Sigmoid colon (tissue), 7 donors: ENCODE results near the gene TTLL13. TPM values are rescaled to one million over a fixed set of nuclear protein-coding genes. Genes with fewer than 3 reads are reported as not detected.
A peak's percentile ranks its signal among the peaks of the same experiment; 100 is the strongest.

Experiments used
- DNase-seq: peaks from one replicate; pipeline ENCODE4 v3.0.0-alpha.2; 2019
- H3K27ac ChIP-seq, 4 donors: fragments of 200-600 bp; sonication (generic); one replicate each; pipeline ENCODE4 v1.5.1; 2016 to 2019; ENCODE audit warnings: mild to moderate bottlenecking in 1 of 4
- H3K27me3 ChIP-seq, 3 donors: fragments of 200-600 bp; sonication (generic); one replicate each; pipeline ENCODE4 v1.5.1; 2019; ENCODE audit warnings: mild to moderate bottlenecking in 1 of 3
- H3K36me3 ChIP-seq, 4 donors: fragments of 200-600 bp; sonication (generic); one replicate each; pipeline ENCODE4 v1.5.1; 2016 to 2019
- H3K4me1 ChIP-seq, 4 donors: fragments of 200-600 bp; sonication (generic); one replicate each; pipeline ENCODE4 v1.5.1; 2017 to 2019
- H3K4me3 ChIP-seq, 4 donors: fragments of 200-600 bp; sonication (generic); one replicate each; pipeline ENCODE4 v1.5.1; 2017 to 2019; ENCODE audit warnings: mild to moderate bottlenecking in 2 of 4, moderate library complexity in 1 of 4
- H3K9me3 ChIP-seq, 4 donors: fragments of 200-600 bp in 3 of 4; sonication (generic) in 3 of 4; one replicate each; pipeline versions ENCODE4 v1.5.1 to v1.6.1; 2013 to 2019
- EP300 ChIP-seq, 4 donors: sonication (generic); formaldehyde crosslinking; IDR thresholded peaks; one replicate each; pipeline ENCODE4 v1.6.1; 2017; ENCODE audit warnings: antibody characterized with exemption in 4 of 4
- POLR2A ChIP-seq, 2 donors: fragments of 450-650 bp; IDR thresholded peaks; one replicate each; pipeline ENCODE4 v1.6.1; 2016; ENCODE audit warnings: antibody characterized with exemption in 2 of 2, mild to moderate bottlenecking in 2 of 2, moderate library complexity in 2 of 2
- POLR2AphosphoS5 ChIP-seq, 4 donors: sonication (generic); formaldehyde crosslinking; IDR thresholded peaks; one replicate each; pipeline ENCODE4 v1.6.1; 2017; ENCODE audit warnings: antibody characterized with exemption in 4 of 4
- WGBS, 2 donors: extraction: QIAGEN DNeasy Blood & Tissue Kit; methylation state at CpG; one replicate each; pipeline ENCODE4 v1.1.7; 2013; 5-methylcytosine and 5-hydroxymethylcytosine counted together
- intact Hi-C: fragments of 100-400 bp; cut with DNase I; formaldehyde crosslinking; loops from one replicate; pipeline ENCODE4 v1.15.1; 2023
- polyA plus RNA-seq, 3 donors: library from polyadenylated mRNA; stranded (reverse); fragments of 200-250 nt; gene quantifications; one replicate each; pipeline ENCODE4 v1.2.3, GENCODE V29; 2013
- total RNA-seq, 4 donors: library from RNA; depleted of rRNA; stranded (reverse); fragments of >200 nt; gene quantifications; one replicate each; pipeline ENCODE4 v1.1.0, GENCODE V29; 2016
- TF ChIP-seq, protein P1 (sequence below), 4 experiments: fragments of 450-650 bp in 3 of 4; fragments of 200-600 bp in 1 of 4; IDR thresholded peaks; one replicate each; pipeline ENCODE4 v1.5.1; 2016 to 2019; ENCODE audit warnings: antibody characterized with exemption in 4 of 4, mild to moderate bottlenecking in 3 of 4, moderate library complexity in 2 of 4
- donor health status: healthy with polysubstance abuse.
- donor health status: Bipolar disorder and iron deficiency.
- donor health status: healthy.

The TTLL13 gene
- total and polyA plus RNA-seq, 7 donors = 0.25 TPM; not detected in 6

DNA sequence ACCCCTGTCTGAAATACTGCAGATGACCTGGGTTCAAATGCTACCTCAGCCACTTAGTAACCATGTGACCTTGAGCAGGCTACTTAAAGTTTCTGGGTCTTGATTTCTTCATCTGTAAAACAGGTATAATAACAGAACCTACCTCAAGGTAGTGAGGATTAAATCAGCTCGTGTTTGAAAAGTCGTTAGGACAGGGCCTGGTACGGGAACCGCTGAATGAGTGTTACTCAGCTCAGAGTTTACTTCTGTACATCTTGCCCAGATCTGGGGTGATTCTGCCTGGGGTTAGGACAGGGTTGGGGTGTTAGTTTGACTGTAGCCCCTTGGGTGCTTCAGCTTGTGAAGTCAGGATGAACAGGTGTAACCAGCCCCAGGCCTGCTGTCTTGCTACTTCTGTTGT lies 46.4 kb upstream of the TTLL13 start:
- intact Hi-C loops = no loop called here
- H3K9me3 ChIP-seq = no peaks in the 10 kb centered on the region
- H3K27ac ChIP-seq = peak overlapping the region; percentile 85 to 92 (median 88)
- DNase-seq = no peak
- peaks cover 0 to 63% (median 54%) of the 10 kb centered on the region in 4 donors for H3K4me1 ChIP-seq
- peaks cover 0 to 23% (median 2%) of the 10 kb centered on the region in 4 donors for H3K36me3 ChIP-seq
- H3K27me3 ChIP-seq = no peaks in the 10 kb centered on the region
- TF ChIP-seq POLR2A (IDR thresholded peaks at IDR 0.05) (no peak), POLR2AphosphoS5 (IDR thresholded peaks at IDR 0.05) (no peak), EP300 (IDR thresholded peaks at IDR 0.05) (no peak)
- TF ChIP-seq, protein P1, sequence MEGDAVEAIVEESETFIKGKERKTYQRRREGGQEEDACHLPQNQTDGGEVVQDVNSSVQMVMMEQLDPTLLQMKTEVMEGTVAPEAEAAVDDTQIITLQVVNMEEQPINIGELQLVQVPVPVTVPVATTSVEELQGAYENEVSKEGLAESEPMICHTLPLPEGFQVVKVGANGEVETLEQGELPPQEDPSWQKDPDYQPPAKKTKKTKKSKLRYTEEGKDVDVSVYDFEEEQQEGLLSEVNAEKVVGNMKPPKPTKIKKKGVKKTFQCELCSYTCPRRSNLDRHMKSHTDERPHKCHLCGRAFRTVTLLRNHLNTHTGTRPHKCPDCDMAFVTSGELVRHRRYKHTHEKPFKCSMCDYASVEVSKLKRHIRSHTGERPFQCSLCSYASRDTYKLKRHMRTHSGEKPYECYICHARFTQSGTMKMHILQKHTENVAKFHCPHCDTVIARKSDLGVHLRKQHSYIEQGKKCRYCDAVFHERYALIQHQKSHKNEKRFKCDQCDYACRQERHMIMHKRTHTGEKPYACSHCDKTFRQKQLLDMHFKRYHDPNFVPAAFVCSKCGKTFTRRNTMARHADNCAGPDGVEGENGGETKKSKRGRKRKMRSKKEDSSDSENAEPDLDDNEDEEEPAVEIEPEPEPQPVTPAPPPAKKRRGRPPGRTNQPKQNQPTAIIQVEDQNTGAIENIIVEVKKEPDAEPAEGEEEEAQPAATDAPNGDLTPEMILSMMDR (IDR thresholded peaks at IDR 0.05) = no peak
- 81 to 90% methylated on average over 4 of the region's 4 CpGs for WGBS, 2 donors
- H3K4me3 ChIP-seq = peak overlapping the region in 3 of 4 donors; percentile 78 to 91 (median 84)

- H3K4me3 ChIP-seq = peak overlapping the region in 1 of 4 donors; percentile 84
- peaks cover 0 to 26% (median 2%) of the 10 kb centered on the region in 4 donors for H3K36me3 ChIP-seq
- no peak for TF ChIP-seq POLR2AphosphoS5 (IDR thresholded peaks at IDR 0.05)
- TF ChIP-seq, protein P1 (IDR thresholded peaks at IDR 0.05) = no peak
- no peak for TF ChIP-seq POLR2A (IDR thresholded peaks at IDR 0.05)
- TF ChIP-seq EP300 (IDR thresholded peaks at IDR 0.05) = no peak
- 95 to 97% methylated on average over 7 of the region's 7 CpGs for WGBS, 2 donors
- intact Hi-C loops = no loop called here
- no peaks in the 10 kb centered on the region for H3K27me3 ChIP-seq
- H3K4me1 ChIP-seq = peaks cover 0 to 63% (median 54%) of the 10 kb centered on the region in 4 donors
- peak overlapping the region in 3 of 4 donors; percentile 85 to 92 (median 90) for H3K27ac ChIP-seq
- no peak for DNase-seq
- H3K9me3 ChIP-seq = no peaks in the 10 kb centered on the region
Measured at GRCh38 chr15:90203473-90203872, 45.9 kb upstream of the TTLL13 start.

DNA sequence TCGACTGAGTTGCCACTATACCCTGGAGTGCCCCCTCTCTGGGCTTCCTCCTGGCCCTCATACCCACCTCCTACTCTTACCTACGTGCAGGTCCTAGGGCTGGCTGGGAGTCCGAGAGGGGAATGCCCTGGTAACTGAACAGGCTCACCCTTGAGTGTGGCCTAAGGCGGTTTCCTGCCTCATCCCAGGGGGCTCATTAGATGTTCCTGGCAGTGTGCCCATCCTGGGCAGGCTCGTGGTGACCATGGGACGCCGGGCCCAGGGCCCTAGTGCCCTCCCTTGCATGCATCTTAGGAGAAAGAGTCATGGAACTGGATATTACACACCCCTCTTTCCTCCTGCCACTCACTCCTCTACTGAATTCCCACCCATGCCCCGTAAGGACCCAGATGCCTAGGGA lies 45.4 kb upstream of the TTLL13 start:
- no peaks in the 10 kb centered on the region for H3K9me3 ChIP-seq
- TF ChIP-seq EP300 (IDR thresholded peaks at IDR 0.05) (no peak), POLR2AphosphoS5 (IDR thresholded peaks at IDR 0.05) (peak in 1 of 4 donors; percentile 32)
- H3K27ac ChIP-seq = peak overlapping the region in 3 of 4 donors; percentile 85 to 92 (median 90)
- H3K4me1 ChIP-seq = peaks cover 0 to 63% (median 57%) of the 10 kb centered on the region in 4 donors
- intact Hi-C loops = no loop called here
- peak overlapping the region in 1 of 4 donors; percentile 11 for H3K4me3 ChIP-seq
- peak; percentile 76 for DNase-seq
- H3K27me3 ChIP-seq = no peaks in the 10 kb centered on the region
- 84 to 85% methylated on average over 8 of the region's 8 CpGs for WGBS, 2 donors
- peaks cover 0 to 31% (median 2%) of the 10 kb centered on the region in 4 donors for H3K36me3 ChIP-seq

DNA sequence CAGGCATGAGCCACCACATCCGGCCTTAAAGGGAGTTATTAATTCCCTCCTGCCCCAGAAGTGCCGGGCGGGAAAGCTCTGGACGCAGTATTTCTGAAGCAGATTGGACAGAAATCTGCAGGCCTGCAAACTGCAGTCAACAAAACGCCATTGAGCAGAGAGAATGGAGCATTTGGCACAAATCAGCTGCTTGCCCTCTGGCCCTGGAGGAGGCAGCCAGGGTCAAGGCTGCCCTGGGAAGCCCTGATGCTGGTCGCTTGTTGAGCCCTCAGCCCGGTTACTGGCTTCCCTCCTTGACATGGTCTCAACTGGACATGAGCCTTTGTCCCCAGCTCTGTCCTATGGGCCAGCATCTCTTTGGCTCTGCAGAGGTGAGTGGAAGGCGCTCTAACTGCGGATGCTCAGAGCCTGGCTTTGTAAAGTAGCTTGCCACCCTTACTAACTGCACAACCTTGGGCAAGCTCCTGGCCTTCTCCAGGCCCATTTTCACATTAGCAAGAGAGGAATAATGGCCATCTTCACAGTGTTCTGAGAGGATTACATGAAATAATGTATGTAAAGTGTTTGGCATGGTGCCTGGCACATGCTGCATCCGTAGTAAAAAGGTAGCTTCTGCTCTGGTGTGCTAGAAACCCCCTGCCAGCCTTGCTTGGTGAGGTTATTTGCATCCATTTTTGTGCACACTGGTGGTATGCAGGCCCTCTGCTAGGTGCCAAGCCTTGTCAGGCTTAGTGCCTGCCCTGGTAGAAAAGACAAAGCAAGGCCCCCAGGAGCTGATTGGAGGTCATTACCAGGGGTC lies 44.1 kb upstream of the TTLL13 start:
- Histone ChIP-seq H3K36me3 (peaks cover 0 to 42% (median 3%) of the 10 kb centered on the region in 4 donors), H3K4me3 (no peak overlapping the region), H3K27ac (peak overlapping the region in 2 of 4 donors; percentile 85 to 90), H3K9me3 (no peaks in the 10 kb centered on the region), H3K4me1 (peaks cover 0 to 69% (median 64%) of the 10 kb centered on the region in 4 donors), H3K27me3 (no peaks in the 10 kb centered on the region)
- intact Hi-C loops = no loop called here
- WGBS, 2 donors = 83 to 89% methylated on average over 10 of the region's 10 CpGs
- no peak for DNase-seq
- TF ChIP-seq, protein P1 (IDR thresholded peaks at IDR 0.05) = no peak
- peak in 1 of 4 donors; percentile 5 for TF ChIP-seq POLR2AphosphoS5 (IDR thresholded peaks at IDR 0.05)

- peak; percentile 72 for DNase-seq
- Histone ChIP-seq H3K4me3 (no peak overlapping the region), H3K4me1 (peaks cover 0 to 69% (median 64%) of the 10 kb centered on the region in 4 donors), H3K9me3 (no peaks in the 10 kb centered on the region), H3K27ac (peak overlapping the region in 1 of 4 donors; percentile 40), H3K27me3 (no peaks in the 10 kb centered on the region), H3K36me3 (peaks cover 0 to 42% (median 4%) of the 10 kb centered on the region in 4 donors)
- 89 to 93% methylated on average over 5 of the region's 5 CpGs for WGBS, 2 donors
- intact Hi-C loops = no loop called here
- no peak for TF ChIP-seq POLR2A (IDR thresholded peaks at IDR 0.05)
- TF ChIP-seq, protein P1 (IDR thresholded peaks at IDR 0.05) = no peak
- TF ChIP-seq EP300 (IDR thresholded peaks at IDR 0.05) = no peak
- no peak for TF ChIP-seq POLR2AphosphoS5 (IDR thresholded peaks at IDR 0.05)
Measured at GRCh38 chr15:90205886-90206285, 43.5 kb upstream of the TTLL13 start.
